HG03521 (cell line): Measurements from ENCODE around the gene NFATC3.

Experiments
- ATAC-seq: cut with Tn5 transposase; IDR thresholded peaks from one replicate; pipeline ENCODE4 v1.9.1; 2021; ENCODE audit warnings: mild to moderate bottlenecking, moderate library complexity; ENCODE audit not compliant: unreplicated experiment

The NFATC3 gene

GRCh38 chr16:68179855-68180254 lies 94.7 kb downstream of the NFATC3 start:
- ATAC-seq, result no peak

DNA sequence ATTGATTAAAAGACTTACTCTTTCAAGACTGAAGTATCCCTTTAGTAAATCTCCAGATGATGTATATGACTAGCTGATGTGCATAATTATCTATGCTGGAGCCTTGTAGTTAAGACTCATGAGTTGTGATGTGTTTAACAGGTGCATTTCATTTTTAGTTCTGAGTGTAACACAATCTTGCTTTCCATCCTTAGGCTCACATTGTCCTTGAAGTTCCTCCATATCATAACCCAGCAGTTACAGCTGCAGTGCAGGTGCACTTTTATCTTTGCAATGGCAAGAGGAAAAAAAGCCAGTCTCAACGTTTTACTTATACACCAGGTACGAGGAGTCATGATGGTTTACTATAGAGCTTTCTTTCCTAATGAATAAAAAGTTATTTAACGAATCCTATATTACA lies 97.9 kb downstream of the NFATC3 start:
- ATAC-seq, result no peak

DNA sequence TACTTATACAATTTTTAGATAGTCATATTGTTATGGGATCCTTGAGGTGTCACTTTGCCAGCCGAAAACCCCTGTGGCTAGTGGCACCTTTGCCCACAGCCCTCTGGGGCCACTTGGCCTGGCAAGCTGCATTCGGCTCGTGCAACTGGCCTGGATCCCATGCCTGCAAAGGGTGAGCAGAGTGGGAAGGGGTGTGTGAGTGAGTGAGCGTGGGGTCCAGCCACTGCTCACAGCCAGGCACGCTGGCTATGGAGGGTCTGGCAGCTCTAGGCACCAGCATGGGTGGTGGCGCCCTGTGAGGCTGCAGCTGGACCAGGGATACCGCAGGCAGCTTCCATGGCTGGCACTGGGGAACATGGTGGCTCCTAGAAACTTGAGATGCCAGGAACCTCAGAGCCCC lies 101.7 kb downstream of the NFATC3 start:
- no peak for ATAC-seq

- ATAC-seq, result no peak
Observed at GRCh38 chr16:68187505-68187904, 102.3 kb downstream of the NFATC3 start.

DNA sequence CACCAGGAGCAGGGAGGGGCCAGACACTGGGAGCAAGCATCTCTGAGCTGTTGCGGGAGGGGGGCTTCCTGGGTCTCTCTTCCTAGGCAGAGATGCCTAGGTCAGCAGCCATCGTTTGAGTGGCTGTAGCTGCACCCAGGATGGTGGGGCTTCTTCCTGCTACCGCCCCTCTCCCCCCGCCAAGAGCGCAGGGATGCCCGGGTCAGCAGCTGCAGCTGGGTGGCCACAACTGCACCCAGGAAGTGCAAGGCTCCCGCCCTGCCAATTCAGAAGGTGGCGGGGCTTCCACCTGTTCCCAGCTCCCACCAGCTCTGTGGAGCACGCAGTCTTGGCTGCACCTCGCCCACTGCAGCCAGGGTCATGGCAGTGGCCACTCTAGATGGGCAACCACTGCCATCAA lies 103.0 kb downstream of the NFATC3 start:
- ATAC-seq, result no peak

- ATAC-seq, result no peak
Observed at GRCh38 chr16:68190081-68190480, 104.9 kb downstream of the NFATC3 start.

GRCh38 chr16:68190736-68191510 lies 105.8 kb downstream of the NFATC3 start:
- ATAC-seq, result no peak

DNA sequence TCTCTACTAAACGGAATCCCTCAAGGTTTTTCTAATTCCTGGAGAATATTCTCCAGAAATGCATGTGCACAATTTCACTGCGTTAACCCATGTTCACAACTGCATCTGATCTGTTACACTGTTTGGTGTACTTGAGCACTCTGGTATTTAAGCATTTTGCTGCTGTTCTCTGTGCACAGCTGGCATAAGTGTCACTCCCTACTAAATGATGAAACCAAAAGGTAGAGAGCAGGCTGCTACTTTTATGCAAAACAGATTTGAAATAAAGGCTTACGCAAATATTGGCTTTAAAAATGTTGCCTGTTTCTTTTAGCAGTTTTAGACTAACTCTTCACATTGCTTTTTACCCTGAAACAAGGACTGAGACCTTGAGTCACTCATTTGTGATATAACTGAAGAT lies 109.1 kb downstream of the NFATC3 start:
- no peak for ATAC-seq

- no peak for ATAC-seq
Observed at GRCh38 chr16:68197250-68197649, 112.1 kb downstream of the NFATC3 start.

GRCh38 chr16:68200088-68200783 lies 115.1 kb downstream of the NFATC3 start:
- no peak for ATAC-seq

- no peak for ATAC-seq
Observed at GRCh38 chr16:68202091-68202519, 116.9 kb downstream of the NFATC3 start.

DNA sequence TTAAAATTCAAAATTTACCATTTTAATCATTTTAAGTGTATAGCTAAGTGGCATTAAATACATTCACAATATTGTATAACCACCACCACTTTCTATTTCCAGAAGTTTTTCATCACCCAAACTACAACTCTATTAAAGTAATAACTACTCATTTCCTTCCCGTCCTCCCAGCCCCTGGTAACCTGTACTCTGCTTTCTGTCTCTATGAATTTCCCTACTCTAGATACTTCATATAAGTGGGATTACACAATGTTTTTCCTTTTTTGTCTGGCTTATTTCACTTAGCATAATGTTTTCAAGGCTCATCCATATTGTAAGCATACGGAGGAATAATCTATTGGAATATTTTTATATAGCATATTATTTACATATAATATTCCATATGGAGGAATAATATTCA lies 121.1 kb downstream of the NFATC3 start:
- ATAC-seq, result no peak

DNA sequence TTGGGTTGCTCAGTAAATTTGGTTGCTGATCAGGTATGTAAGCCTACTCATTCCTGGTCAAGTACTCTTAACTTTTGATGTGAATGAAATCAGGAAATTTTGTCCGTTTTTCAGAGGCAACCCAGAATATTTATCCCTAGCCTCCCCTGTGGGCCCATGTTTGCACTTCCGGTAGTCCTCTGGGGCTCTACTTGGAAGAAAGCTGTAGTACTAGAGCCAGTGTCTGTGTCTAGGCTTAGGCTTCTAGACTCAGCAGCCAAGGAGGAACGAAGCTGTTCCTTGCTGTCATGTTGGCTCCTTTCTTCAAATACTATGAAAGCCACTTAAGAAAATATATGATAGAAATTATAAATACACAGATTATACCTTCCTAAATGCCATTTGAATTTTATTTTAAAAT lies 129.6 kb downstream of the NFATC3 start:
- ATAC-seq, result no peak

DNA sequence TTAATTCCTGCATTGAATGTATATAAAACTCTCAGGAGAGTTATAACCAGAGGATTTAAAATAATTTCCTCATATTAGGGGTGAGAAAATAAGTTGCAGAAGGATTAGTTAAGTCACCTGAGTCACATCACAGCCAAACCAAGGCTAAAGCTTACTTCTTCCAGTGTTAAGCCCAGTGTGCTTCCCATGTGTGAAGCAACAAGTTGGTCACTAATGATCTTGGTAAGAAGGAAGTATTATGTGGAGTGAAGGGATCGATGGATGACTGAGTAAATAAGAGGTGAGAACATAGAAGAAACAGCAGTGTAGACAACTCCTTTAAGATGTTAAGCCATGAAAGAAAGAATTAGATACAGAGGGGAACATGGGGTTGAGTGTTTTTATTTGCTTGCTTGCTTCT lies 130.1 kb downstream of the NFATC3 start:
- ATAC-seq, result no peak

GRCh38 chr16:68216240-68216639 lies 131.1 kb downstream of the NFATC3 start:
- ATAC-seq, result no peak

DNA sequence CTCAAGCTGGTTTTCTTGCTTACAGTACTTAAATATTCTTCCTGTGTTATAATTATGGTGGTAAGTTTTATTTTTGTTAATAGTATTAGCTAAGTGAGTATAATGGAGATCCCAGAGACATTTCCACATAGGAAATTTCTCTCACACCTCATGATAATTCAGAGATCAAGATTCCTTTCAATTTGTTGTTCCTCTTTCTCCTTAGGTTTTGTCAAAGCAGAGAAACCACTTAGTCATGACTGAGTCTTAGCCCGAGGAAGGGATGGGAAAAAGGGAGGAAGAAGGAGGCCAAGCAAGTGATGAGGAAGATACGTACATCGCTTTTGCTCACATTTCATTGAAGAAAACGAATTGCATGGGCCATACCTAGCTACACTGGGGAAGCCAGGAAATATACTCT lies 132.3 kb downstream of the NFATC3 start:
- no peak for ATAC-seq

DNA sequence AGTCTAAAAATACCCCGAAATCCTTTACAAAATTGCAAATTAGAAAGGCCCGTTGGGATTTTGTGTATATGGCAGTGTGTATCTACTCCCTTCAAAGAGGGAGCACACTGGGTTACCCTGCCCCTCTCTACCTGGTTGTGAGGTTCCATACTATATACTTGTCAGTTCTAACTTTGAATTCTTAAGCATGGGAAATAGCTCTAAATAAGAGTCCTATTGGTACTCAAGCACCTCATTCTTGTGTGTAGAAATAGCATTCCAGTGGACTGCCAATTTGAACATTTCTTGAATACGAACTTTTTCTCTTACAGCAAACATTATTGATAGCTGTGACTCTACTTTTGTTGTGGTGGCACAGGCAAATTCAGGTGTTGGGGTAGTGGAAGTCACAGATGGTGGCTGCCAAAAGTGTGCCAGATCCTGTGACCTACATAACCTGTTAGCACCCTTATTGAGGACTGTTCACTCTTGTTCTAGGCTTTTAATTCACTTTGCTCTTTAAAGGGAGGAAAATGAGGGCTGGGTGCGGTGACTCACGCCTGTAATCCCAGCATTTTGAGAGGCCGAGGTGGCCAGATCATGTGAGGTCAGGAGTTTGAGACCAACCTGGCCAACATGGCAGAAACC lies 134.7 kb downstream of the NFATC3 start:
- ATAC-seq, result no peak

DNA sequence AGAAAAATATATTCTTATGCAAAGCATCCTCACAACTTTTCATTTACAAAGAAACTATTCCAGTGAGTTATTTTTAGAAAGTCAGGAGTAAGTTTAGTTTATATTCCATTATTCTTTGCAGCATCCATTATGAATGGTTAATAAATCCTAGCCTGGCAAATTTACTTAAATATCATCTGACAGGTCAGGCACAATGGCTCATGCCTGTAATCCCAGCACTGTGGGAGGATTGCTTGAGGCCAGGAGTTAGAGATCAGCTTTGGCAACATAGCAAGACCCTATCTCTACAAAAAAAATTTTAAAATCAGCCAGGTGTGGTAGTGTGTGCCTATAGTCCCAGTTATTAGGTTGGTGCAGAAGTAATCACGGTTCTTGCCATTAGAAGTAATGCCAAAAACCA lies 137.9 kb downstream of the NFATC3 start:
- no peak for ATAC-seq

- no peak for ATAC-seq
Observed at GRCh38 chr16:68226116-68226515, 140.9 kb downstream of the NFATC3 start.

GRCh38 chr16:68227183-68227793 lies 142.1 kb downstream of the NFATC3 start:
- ATAC-seq, result no peak

GRCh38 chr16:68227850-68228553 lies 142.8 kb downstream of the NFATC3 start:
- no peak for ATAC-seq
